NCI-H1105 treated with DMSO at 0.1 percent for 48 hours (cell line): ENCODE data around the gene MDFI.
"Not testable (repeated sequence)": the region's sequence is repeated elsewhere in the genome, so short reads cannot be mapped to it uniquely, and the experiment has no call there.

Source experiments
- DNase-seq: peaks from one replicate; lab custom pipeline; 2025; lab: John Stamatoyannopoulos, UW

The MDFI gene

DNA sequence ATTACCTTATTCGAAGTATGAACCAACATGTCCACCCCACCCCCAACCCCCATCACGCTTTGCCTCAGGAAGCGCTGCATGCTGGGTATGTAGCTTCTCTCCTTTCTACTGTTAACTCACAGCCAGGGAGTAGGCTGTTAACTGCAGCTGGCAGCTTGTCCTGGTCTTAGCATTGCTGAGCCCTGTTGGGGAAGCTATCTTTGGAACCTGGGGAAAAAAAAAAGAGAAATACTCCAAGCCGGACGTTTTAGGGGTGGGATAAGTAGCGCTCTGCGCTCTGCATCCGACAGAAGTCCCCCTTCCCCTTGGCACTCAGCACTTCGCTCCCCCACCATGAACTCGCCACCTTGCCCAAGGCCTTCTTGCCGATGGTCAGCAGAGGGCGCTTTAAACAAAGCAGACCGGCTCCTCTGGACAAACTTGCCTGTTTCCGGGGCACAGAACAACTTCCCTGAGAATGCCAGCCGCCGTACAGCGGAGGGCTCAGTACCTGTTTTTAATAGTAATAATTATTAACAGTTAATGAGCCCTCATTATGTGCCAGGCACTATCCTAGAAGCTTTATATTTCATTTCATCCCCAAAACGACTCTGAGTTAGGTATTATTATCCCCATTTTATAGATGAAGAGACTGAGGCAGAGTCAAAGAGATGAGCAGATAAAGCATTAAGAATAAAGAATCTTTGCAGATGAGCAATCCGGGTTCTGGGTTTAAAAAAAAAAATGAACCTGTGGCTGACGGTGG is 35.2 kb upstream of the MDFI start:
- DNase-seq: peak; percentile 84

DNA sequence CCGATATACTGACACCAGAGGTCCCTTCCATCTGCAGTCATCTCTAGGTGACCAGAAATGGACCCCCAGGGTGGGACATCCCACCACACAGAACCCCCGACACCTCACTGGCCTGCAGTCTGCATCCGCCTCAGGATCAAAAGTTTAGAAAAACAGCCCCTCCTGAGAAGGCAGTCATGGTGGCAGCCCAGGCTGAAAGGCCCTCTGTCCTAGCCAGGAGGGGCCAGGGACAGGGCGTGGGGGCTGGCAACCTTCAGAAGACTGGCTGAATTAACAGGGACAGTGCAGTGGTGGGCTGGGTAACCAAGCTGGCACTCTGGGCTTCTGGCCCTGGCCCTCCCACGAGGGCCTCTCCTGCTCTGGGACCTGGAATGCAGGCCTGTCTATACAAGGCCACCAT is 34.3 kb upstream of the MDFI start:
- DNase-seq: no peak

DNA sequence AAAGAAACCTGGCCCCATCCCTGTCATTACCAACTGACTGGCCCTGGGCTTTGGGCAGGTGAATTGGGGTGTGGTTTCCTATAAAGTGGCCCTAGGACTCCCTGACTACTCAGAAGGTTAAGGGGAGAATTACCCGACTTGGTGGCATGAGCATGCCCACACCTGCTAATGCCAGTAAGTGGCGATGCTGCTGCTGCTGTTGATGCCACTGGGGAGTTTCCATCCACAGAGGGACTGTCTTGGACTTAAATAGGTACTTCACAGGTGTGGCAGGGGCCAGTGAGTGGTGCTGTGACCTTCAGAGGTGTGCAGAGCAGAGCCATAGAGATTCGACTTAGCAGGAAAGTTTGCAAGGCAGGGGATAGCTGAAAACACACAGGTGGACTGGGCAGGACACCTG is 32.6 kb upstream of the MDFI start:
- DNase-seq: no peak

DNA sequence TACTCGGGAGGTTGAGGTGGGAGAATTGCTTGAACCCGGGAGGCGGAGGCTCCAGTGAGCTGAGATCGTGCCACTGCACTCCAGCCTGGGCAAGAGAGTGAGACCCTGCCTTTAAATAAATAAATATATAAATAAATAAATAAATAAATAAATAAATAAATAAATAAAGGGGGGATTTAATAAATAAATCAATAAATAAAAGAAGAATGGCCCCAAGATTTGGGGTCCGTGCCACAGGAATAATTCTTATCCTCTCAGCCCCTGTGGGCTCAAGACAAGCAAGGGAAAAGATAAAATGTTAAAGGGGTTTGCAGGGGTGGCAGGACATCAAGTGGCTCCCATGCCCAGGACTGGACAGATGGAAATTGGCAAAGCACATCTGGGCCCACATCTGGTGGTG is 31.2 kb upstream of the MDFI start:
- no peak for DNase-seq

DNA sequence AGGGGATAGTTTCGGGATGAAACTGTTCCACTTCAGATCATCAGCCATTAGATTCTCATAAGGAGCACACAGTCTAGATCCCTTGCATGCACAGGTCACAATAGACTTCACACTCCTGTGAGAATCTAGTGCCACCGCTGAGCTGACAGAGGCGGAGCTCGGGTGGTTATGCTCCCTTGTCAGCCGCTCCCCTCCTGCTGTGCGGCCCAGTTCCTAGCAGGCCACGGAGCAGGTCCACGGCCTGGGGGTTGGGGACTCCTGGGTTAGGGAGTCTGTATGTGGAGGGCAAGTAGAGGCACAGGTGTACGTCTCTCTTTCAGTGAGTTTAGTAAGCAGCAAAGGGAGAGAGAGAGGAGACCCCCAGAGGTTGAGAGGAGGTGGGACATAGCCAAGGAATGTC is 30.5 kb upstream of the MDFI start:
- DNase-seq: no peak

DNA sequence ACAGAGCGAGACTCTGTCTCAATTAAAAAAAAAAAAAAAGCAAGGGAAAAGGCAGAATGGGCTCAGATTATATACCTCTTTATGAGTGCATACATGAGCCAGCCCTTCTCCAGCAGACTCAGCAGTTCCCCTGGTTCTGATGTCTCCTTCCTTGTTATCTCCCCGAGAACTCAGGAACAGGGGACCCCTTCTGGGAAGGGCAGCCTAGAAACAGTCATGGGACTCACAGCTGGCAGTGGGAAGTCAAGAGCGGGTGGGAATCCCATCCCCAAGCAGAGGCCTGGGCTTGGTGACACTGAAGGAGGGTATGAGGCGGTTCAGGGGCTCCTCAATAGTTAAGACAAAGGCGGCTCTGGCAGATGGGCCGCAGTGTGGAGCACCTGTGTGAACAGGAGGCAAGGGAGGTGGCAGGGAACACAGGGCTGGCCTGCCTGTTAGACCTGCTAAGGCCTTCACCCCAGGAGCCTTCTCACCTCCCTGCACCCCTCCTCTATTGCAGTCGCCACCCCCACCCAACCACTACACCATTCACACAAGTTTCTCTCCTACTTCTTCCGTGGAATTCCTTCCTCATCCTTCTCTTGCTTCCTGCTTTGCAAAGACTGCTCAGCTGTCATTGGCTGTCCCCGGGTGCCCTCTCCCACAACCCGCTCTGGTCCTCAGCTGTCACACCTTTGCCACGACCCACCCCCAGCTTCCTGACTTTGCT is 29.7 kb upstream of the MDFI start:
- DNase-seq: no peak

DNA sequence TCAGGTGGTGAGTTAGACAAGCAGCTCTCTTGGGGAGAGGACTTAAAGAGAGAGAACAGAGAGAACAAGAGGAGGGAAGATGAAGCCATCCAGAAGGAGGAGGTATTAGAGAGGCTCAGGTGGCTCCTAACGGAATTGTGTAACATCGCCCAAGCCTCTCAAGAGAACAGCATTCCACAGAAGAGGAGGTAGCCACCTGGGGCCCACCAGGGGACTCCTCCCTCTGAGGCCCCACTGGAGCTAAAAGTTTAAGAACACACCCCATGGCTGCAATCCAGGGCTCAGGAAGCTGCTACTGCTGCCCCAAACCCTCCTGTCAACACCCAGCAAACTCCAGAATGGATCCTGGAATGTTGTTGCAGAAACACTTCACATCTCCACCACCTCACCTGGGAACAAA is 23.6 kb upstream of the MDFI start:
- DNase-seq: no peak

DNA sequence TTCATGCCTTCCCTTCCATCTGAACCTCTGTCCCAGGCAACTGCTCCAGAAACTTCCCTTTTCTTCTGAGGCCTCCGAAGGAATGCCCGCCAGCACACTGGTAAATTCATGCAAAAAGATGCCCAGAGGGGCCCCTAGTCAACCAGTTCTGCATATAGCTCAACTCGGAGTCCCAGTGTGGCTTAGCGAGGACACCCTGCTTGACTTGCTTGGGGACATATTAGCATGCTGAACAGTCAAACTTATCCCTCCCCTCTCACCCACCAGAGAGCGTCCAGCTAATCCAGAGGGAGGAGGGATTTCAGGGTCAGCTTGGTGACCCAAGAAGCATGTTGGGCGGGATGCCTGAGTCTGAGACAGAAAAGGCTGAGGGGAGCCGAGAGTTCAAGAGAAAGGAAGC is 23.0 kb upstream of the MDFI start:
- DNase-seq: no peak

DNA sequence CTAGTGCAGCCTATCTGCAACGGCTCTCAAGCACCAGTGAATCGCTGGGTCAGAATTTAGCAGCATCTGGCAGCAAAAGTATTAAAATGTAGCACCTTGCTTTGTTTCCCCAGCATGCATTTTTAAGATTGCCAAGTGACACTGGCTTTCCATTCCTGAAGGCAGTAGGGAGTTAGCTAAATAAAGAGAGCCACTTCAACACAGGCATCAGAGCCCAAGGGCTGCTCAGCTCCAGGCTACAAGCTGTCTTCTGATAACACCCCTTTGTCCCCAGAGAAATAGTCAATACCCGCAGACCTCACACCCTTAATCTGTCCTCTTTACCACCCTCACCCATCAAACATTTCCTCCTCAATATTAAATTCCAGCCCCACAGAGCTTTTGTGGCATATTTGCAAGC is 19.7 kb upstream of the MDFI start:
- no peak for DNase-seq

DNA sequence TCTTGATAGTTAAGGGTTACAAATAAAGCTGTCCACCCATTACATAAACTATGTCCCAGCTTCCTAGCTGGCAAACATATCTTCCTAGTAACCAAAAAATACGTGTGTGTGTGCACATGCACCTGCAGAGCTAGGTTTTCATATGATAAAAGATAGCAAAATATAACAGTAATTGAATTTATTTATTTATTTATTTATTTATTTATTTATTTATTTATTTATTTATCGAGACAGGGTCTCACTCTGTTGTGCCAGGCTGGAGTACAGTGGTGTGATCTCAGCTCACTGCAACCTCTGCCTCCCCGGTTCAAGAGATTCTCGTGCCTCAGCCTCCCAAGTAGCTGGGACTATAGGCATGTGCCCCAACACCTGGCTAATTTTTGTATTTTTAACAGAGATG is 19.1 kb upstream of the MDFI start:
- DNase-seq: not testable (repeated sequence)

DNA sequence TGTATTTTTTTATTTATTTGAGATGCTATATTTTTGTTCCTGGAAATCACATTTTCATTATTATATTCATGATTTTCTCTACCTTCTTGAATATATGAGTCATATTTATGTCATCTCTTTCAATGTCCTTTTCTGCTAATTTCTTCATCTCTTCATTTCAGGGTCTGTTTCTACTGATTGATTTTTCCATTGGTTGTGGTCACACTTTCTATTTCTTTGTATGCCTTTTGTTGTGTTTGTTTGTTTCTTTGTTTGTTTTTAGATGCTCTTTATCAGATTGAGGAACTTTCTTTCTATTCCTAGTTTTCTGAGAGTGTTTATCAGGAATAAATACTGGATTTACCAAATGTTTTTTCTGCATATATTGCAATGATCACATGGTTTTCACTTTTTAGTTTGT is 16.9 kb upstream of the MDFI start:
- DNase-seq: no peak

DNA sequence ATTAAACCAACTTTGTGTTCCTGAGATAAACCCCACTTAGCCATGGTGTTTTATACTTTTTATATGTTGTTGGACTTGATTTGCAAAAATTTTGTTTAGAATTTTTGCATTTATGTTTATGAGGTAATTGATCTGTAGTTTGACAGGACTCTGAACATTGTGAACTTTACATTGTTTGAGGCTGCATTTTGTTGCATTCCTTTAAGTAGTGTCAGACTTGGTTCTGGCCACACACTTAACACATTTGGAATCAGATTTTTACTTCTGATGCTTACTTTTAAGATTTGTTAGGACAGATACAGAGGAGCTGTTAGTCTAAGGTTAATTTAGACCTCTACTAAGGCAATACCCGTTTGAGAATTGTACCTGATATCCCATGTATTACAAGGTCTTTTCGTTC is 16.5 kb upstream of the MDFI start:
- no peak for DNase-seq

DNA sequence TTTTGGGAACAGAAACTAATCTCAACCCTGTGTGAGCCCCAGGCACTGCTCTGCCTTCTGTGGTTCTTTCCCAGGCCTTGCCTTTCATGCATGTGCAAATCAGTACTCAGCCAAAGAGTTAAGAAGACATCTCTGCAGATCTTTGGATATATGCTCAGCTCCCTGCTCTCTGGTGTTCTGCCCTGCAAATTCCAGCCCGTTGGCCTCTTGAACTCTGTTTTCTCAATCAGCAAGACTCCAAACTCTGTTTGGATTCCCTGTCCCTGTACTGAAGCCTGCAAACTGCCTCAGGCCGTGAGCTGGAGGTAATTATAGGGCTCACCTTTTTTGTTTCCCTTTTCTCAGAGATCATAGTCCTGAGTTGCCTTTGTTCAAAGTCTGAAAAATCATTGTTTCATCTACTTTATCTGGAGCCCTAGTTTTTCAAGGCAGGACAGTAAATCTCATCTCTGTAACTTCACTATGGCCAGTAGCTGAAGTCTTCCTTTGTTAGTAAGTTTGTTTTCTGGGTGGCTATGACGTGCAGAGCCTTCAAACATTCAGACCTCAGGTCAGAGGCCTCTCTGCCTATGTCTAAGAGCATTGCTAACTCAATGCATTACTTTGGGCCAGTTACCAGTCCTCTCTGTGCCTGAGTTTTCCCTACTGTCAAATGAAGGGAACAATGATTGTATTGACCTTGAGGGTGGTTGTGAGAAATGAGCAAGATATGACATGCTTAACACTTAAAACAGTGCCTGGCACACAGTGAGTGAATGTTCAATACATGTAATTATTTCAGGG is 15.9 kb upstream of the MDFI start:
- no peak for DNase-seq

DNA sequence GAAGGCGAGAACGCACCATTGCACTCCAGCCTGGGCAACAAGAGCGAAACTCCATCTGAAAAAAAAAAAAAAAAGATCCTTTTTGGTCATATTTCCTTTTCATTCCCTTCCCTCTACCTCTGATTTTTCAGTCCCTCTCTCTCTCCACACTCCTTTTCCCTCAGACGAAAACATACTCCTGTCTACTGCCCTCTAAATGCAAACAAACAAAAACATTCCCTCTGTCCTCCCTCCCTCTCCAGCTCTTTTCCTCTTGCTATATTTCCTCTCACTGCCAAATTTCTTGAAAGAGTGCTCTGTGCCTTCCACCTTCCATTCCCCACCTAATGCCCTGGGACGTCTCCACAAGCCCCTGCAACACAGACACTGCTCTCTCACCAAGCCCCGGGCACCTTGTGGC is 14.9 kb upstream of the MDFI start:
- DNase-seq: no peak

DNA sequence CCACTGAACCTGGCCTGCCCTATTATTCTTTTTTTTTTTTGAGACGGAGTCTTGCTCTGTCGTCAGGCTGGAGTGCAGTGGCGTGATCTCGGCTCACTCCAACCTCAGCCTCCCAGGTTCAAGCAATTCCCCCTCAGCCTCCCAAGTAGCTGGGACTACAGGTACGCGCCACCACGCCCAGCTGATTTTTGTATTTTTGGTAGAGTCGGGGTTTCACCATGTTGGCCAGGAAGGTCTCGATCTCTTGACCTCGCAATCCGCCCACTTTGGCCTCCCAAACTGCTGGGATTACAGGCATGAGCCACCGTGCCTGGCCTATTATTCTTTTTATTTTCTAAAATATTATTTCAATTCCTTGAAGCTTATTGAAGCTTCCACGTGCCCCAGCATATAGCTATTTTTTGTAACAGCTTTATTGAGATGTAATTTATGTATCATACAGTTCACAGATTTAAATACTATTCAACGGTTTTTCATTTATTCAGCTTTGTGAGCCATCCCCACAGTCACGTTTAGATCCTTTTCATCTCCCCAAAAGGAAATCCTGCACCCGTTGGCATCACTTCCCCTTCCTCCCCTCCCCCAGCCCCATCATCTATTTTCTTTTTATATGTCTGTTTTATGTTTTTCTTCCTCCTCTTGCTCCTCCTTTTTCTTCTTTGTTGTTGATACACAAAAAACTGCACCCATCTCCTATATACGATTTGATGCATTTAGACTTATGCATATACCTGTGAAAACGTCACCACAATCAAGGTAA is 13.5 kb upstream of the MDFI start:
- no peak for DNase-seq

DNA sequence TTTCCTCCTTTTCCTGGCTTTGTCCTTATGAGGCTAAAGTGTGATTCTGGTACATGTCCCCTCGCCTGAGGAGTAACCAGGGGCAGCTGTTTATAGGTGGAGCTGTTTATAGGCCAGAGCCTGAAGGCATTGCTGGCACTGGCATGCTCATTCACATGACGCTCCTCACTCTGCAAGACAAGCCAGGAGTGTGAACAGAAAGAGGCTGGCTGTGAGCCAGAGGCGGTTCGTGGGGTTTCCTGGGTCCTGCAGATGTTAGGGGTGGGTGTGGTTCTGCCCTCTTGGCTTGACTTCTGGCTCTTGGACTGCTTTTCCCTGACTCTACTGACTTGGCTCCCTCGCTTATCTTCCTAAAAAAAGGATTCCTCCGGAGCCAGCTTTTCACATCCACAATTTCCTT is 12.8 kb upstream of the MDFI start:
- DNase-seq: peak; percentile 63

DNA sequence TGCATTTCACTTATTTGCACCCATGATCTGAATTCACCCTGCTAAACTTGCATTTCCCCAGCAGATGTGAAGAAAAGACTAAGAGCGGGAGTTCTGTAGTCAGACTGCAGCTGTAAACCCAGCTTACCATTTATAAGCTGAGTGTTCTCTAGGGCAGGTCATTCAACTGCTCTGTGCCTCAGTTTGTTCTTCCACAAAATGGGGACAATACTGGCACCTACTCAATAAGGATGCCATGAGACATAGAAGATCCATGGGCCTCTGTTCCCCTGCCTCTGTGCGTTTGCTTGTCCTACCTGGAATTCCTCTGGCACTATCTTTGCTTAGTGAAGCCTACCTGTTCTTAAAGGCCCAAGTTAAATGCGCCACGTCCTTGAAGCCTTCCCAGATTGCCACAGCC is 12.2 kb upstream of the MDFI start:
- no peak for DNase-seq

DNA sequence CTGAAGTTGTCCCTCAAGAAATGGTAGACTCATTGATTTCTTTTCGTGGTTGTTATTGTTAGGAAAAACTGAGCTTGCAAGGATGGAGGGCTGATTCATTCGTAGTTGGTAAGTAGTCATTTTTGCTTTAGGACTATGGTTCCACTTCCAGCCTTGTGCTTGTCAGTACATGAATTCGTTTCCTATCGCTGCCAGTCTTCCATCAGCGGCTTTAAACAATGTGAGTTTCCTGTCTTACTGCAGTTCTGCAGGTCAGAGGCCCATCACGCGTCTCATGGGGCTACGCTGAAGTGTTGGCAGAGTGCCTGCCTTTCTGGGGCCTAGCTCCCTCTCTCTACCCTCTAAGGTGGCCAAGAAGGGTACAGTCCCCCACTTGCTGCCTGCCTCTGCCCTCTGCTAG is 11.4 kb upstream of the MDFI start:
- DNase-seq: peak; percentile 66

DNA sequence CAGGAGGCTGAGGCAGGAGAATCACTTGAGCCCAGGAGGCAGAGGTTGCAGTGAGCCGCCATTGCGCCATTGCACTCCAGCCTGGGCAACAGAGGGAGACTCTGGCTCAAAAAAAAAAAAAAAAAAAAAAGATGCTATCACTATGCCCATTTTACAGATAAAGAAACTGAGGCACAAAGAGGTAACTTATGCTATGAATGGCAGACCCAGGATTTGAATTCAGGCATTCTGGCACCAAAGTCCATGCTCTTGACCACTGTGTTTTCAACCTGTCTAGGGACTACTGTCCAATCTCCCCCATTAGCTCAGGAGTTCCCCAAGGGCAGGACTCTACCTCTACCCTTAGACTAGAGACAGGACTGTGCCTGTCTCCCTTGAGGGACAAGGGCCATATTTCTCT is 9.1 kb upstream of the MDFI start:
- no peak for DNase-seq

DNA sequence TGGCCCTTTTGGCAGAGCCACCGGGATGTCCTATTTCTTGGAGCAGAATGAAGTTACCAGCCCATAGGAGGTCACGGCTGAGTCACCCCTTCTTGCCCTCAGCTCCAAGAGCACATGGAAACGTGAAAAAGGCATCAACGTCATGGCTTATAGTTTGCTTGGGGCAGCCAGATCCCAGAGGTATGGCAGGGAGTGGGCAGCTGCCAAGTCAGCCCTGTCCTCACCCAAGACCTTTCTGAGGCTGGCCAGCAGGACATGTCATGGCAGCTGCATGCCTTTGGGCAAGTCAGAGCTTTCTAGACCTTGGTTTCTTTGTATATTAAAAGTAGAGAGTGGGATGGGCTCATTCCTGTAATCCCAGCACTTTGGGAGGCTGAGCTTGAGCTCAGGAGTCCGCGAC is 8.2 kb upstream of the MDFI start:
- no peak for DNase-seq

DNA sequence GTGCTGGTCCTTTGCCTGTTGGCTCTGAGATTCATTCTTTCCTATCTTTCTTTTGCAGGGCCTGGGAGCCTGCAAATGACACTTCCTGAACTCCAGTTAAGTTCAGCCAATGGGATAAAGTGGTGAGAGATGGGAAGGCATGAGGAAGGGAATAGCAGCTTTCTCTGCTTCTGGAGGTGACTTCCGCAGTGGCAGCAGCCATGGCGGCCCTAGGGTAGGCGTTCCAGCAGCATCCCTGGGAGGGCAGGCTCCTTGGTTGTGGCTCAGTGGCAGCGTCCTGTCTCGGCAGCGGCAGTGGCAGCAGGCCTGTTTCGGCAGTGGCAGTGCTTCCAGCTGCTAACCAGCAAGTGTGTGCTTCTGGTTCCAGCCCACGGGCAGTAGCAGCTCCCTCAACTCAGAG is 7.3 kb upstream of the MDFI start:
- DNase-seq: no peak

DNA sequence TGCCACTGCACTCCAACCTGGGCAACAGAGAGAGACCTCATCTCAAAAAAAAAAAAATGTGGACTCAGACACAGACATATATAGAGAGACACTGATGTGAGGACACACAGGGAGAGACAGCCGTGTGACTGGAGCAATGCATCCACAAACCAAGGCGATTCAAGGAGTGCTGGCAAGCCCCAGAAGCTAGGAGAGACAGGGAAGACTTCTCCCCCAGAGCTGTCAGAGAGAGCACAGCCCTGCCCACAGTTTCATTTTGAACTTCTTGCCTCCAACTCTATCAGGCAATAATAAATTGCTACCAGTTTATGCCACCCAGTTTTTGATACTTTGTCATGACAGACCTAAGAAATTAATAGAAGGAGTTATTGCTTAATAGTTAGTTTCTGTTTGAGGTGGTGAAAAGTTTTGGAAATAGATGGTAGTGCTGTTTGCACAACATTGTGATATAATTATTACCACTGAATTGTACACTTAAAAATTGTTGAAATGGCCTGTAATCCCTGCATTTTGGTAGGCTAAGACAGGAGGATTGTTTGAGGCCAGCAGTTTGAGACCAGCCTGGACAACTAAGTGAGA is 5.1 kb upstream of the MDFI start:
- no peak for DNase-seq
